PFSK-1 (cell line): Measurements from ENCODE around the gene GRB10.

Experiments
- FOXP2 ChIP-seq: optimal IDR thresholded peaks from 2 replicates; pipeline ENCODE3; 2011; ENCODE audit warnings: borderline replicate concordance, control low read depth, inconsistent platforms; ENCODE audit not compliant: insufficient read depth; ENCODE audit errors: extremely low read length, extremely low read depth
- POLR2AphosphoS5 ChIP-seq: IDR thresholded peaks from 2 replicates; pipeline ENCODE4 v1.6.1; 2012; ENCODE audit warnings: low read depth, mild to moderate bottlenecking, control low read depth, low read length, moderate library complexity
- REST ChIP-seq, 2 experiments: IDR thresholded peaks; 2 replicates each; pipeline versions ENCODE4 v1.6.1 to v1.8.0; 2011 to 2012; ENCODE audit warnings: low read depth in 2 of 2, low read length in 2 of 2, control low read depth in 1 of 2, inconsistent platforms in 1 of 2, mild to moderate bottlenecking in 1 of 2, moderate library complexity in 1 of 2; ENCODE audit not compliant: insufficient read depth in 1 of 2
- SIN3A ChIP-seq: IDR thresholded peaks from 2 replicates; pipeline ENCODE4 v1.6.1; 2012; ENCODE audit warnings: mild to moderate bottlenecking, low read length, moderate library complexity, borderline replicate concordance; ENCODE audit not compliant: insufficient read depth
- TAF1 ChIP-seq: IDR thresholded peaks from 2 replicates; pipeline ENCODE4 v1.6.1; 2012; ENCODE audit warnings: low read length, control low read depth, borderline replicate concordance; ENCODE audit not compliant: insufficient read depth

The GRB10 gene

GRCh38 chr7:50684011-50684712 is 98.5 kb downstream of the GRB10 start:
- TF ChIP-seq SIN3A (no peak), POLR2AphosphoS5 (no peak), REST (IDR thresholded peaks at IDR 0.05; ENCODE audit: insufficient read depth in 1 of 2, low read depth in 2 of 2, low read length in 2 of 2) (no peak), TAF1 (no peak), FOXP2 (no peak)

- TF ChIP-seq TAF1 = no peak
- TF ChIP-seq REST (IDR thresholded peaks at IDR 0.05; ENCODE audit: insufficient read depth in 1 of 2, low read depth in 2 of 2, low read length in 2 of 2) = no peak
- no peak for TF ChIP-seq SIN3A
- no peak for TF ChIP-seq POLR2AphosphoS5
- no peak for TF ChIP-seq FOXP2
Measured at GRCh38 chr7:50682573-50682972, 100.1 kb downstream of the GRB10 start.

- TF ChIP-seq TAF1 = no peak
- no peak for TF ChIP-seq FOXP2
- no peak for TF ChIP-seq SIN3A
- TF ChIP-seq POLR2AphosphoS5 = no peak
- no peak for TF ChIP-seq REST (IDR thresholded peaks at IDR 0.05; ENCODE audit: insufficient read depth in 1 of 2, low read depth in 2 of 2, low read length in 2 of 2)
Measured at GRCh38 chr7:50682079-50682478, 100.6 kb downstream of the GRB10 start.

- TF ChIP-seq REST (IDR thresholded peaks at IDR 0.05; ENCODE audit: insufficient read depth in 1 of 2, low read depth in 2 of 2, low read length in 2 of 2) = no peak
- TF ChIP-seq TAF1 = no peak
- no peak for TF ChIP-seq POLR2AphosphoS5
- no peak for TF ChIP-seq SIN3A
- TF ChIP-seq FOXP2 = no peak
Measured at GRCh38 chr7:50681432-50682045, 101.2 kb downstream of the GRB10 start.
